DMS79 (cell line): Measurements from ENCODE around the gene KIAA1328.
A peak's percentile ranks its signal among the peaks of the same experiment; 100 is the strongest.
"Not testable (repeated sequence)": the region's sequence is repeated elsewhere in the genome, so short reads cannot be mapped to it uniquely, and the experiment has no call there.

Experiments used
- DNase-seq: peaks from one replicate; lab custom pipeline; 2025; lab: John Stamatoyannopoulos, UW

The KIAA1328 gene

DNA sequence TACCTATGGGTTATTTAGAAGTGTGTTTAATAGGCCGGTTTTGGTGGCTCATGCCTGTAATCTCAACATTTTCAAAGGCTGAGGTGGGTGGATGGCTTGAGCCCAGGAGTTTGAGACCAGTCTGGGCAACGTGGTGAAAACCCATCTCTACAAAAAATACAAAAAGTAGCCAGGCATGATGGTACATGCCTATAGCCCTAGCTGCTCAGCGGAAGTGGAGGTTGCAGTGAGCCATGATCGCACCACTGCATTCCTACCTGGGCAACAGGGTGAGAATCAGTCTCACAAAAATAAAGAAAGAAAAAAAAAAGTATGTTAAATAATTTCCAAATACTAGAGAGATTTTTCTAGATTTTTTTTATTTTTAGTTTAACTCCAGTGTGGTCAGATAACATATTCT is 316.0 kb downstream of the KIAA1328 start:
- DNase-seq = no peak

DNA sequence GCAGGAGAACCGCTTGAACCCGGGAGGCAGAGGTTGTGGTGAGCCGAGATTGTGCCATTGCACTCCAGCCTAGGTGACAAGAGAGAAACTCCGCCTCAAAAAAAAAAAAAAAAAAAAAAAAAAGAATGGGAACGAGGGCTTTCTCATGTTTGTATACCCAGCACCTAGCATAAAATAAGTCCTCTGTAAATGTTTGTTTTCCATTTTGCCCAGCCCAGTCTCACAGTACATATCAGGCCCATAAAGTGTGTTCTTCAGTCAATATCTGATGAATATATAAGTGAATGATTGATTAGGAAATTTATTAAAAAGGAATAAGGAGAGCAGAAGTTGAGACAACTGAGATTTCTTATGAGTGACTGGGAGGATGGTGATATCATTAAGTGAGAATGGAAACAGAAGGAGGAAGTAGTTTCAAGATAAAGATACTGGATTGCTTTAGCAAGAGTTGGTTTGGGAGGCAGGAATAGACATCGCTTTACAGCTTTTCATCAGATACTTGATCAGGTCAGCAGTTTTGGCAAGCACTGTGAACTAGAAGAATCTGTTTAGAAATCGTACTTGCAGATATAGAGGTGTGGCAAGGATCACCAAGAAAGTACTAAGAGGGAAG is 327.5 kb downstream of the KIAA1328 start:
- DNase-seq = no peak

DNA sequence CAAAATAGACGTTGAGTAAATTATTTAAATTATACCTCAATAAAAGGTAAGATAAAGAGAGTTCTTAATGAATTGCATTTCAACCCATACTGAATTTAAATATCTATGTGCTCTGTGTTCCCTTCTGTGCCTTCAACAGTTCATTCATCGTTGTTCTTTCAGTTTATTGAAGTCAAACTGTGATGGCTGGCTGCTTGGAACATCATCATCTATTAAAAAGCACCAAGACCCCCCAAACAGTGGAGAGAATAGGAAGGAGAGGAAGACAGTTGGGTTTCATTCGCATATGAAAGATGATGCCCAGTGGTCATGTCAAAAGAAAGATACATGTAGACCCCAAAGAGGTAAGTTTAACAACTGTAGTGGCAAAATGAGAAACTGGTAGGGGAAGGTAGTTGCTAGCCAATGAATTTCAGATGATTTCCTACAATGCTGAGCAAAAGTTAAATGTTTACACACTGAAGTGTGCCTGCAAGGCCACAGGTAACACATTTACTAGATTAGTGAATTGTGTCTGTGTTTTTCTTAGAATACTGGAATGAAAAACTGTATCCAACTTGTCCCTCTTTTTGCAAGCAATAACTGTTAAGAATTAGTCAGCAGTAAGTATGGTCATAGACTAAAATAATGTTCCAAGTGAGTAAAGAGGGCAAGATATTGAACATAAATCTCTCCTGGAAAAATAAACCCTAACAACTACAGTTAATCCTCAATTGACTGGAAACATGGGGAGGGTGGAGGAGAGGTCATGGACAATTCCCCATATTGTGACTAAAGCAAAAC is 331.3 kb downstream of the KIAA1328 start:
- DNase-seq = no peak

DNA sequence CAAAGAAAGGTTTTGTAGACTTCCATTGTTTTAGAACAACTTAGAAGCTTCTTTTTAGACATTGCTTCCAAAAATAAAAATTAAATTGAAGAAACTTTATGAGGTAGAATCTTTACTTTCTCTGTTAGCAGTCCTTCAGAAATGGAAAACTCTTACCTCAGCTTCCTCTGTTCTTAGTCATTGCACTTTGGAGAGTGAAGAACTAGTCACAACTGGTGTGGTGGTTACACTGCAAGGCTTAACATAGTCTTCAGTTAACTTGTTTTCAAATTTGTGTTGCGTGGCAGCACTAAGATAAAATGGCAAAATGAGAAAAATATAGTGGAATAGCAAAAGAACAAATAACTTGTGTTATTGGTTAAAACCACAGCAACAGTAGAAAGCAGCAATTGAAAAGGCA is 332.6 kb downstream of the KIAA1328 start:
- DNase-seq = no peak

DNA sequence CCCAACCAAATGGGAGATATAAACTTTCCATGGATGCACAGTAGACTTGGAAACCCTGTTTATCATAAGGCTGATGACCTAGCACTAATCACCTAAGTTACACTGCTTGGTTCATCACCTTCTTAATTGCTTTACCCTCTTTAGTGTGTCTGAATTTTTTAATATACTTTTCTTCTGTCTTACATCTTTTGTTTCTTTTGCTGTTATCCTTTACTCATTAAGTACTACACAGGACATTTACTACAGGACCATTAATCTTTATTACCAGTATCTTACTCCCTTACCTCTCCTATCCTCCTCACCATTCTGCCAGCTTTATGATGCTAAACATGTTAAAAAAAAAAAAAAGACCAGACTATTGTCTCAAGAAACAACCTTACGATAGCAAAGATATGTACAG is 333.6 kb downstream of the KIAA1328 start:
- DNase-seq = no peak

DNA sequence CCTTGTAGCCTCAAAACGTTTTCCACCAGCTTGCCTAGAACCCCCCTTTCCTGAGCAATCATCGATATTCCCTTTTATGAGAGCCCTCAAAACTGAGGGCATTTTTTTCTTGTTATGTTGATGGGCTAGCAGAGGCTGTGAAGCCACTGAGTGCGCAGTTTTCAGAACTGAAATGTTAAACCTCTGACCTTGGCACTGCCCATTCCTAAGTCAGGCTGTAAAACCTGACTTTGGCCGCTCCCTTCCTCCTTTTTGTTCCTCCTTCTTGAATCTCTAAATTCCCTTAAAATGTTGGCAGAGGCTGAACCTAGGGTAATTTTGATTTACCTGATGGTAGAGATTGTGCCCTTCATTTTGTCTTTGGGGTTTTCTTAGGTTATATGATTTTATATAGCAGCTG is 334.2 kb downstream of the KIAA1328 start:
- DNase-seq = no peak

DNA sequence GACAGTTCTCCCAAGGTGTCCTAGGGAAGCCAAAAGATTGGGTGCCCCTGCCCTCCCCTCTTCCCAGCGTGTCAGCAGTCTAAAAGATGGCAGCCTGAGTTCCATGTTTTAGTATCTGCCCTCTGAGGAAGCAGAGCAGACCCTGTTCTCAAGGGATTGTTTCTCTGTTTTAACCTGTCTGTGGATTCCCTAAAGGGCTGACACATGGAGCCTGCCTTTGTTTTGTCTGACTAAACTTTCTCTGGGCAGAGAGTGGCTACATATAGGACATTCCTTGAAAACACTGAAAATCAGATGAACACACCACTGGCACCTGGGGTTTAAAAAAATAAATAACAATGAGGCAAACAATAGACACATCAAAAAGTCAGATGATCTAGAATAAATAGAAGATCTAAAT is 337.6 kb downstream of the KIAA1328 start:
- no peak for DNase-seq

DNA sequence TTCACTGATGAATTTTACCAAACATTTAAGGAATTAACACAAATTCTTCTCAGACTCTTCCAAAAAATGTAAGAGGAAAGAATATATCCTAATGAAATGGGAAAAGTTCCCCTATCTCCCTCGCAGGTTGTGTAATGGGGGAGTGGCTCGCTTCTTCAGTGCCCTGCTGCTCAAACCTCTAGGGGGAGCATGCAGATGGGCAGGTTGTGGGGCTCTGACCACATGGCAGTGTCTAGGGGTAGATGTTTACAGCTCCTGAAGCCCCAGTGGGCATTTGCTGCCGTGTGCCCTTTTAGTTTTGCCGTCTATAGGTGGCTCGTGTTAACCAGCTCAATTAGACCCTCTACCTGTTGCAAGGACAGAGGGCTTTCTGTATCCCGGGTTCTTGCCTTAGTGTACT is 338.0 kb downstream of the KIAA1328 start:
- not testable (repeated sequence) for DNase-seq

DNA sequence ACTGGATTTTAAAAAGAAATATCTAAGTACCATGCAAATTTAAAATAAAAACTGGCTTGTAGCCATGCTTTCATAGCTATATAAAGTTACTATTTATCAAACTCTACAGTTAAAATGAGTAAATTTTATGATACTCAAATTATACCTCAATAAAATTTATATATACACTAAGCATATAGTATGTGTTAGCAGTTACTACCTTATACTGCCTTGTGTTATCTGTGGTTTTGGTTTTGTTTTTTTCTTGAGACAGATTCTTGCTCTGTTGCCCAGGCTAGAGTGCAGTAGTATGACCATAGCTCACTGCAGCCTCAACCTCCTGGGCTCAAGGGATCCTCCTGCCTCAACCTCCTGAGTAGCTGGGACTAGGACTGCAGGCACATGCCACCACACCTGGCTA is 342.1 kb downstream of the KIAA1328 start:
- no peak for DNase-seq

DNA sequence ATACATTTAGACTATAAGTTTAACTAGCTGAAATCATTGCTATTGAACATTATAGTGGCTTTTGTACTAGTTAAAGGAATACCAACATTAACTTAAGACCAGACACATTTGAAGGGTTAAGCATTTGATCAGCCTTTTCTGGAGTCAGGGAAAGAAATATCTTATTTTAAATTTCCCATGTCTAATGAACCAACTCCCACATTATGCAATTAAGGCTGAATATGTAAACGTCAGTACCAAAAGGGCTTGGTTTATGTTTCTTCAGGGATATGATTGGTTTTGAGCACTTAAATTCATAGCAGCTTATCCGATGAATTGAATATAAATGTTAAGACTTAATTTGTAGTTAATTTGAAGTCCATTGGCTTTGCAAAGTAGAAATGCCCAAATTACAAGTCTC is 344.5 kb downstream of the KIAA1328 start:
- no peak for DNase-seq

DNA sequence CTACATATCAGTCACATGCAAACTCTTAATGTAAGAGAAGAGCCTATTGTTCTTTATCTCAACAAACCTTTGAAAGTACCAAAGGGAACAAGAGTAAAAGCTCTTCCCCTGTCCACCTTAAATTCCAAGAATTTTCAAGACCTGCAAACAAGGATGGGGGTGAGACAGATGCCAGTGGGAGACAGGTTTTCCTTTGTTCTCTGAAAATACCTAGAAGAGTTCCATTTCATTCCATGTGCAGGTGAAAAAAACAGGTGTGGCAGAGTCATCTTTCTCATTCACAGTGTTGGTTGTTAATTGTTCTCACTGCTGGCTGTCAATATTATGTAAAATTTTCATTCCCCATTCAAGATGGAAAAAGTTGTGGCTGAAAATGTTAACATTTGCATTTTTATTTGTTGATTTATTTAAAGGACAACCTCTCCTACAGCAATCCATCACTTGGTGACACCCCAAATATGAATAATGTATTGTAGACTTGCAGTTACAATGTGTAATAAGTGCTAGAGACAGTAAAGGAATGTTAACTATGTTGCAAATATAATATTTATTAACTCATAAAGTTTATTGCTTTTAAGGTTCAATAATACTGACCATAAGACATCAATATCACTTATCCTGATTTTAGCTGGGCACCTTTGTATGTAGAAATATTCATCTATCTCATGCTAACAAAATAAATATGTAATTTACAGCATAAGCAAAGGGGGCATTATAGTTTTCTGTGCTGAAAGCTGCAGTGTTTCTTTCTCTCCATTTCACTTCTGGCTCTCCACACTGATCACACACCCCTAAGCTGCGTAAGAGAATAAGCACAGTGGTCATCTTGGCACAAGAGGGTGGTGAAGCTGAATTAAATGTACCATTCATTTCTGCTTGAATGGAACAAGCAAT is 347.0 kb downstream of the KIAA1328 start:
- DNase-seq = peak; percentile 3

DNA sequence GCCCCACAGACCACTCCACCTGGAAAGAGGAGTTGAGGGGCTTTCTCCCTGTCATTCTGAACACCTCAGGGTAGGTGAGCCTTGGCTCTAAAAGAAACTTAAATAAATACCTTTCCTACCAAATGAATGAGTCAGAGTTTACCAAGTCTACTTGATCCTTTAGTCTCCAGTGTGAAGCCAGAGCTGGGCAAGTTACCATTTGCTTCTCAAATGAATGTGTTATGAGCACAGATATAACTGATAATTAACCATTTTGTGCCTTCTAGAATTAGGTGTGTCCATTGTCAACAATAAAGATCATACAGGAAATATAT is 347.7 kb downstream of the KIAA1328 start:
- no peak for DNase-seq

DNA sequence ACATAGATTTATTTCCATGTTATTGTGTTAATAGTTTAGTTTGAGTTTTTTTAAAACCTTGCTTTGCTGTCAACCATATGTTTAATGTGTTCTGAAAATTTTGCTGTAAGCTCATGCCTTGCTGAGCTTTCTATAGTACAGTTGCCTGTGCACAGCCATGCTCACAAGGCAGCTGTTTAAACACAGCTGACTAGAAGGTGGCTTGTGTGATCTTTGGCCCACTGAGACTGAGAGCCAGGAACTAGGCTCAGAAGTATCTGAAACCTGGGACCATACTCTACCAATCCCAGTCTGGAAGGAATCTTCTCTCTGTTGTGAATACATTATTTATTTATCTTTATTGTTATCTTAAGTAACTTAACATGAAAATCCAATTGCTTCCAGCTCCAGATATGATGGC is 350.5 kb downstream of the KIAA1328 start:
- no peak for DNase-seq

DNA sequence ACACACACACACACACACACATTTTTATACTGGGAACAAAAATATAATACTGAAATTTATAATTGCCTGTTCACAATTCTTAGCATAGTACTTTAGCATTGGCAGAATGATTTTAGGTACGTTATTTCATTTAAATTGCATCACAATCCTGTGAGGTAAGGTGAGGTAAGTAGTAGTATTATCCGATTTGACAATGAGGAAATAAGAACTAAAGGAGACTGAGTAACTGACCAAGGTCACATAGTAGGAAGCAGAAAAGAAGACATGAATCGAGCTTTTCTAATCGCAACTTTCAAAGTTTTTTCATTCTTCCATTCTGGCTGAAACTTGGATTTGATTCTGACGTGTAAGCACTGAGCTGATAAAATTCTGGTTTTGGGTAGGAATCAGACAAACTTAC is 351.2 kb downstream of the KIAA1328 start:
- no peak for DNase-seq

DNA sequence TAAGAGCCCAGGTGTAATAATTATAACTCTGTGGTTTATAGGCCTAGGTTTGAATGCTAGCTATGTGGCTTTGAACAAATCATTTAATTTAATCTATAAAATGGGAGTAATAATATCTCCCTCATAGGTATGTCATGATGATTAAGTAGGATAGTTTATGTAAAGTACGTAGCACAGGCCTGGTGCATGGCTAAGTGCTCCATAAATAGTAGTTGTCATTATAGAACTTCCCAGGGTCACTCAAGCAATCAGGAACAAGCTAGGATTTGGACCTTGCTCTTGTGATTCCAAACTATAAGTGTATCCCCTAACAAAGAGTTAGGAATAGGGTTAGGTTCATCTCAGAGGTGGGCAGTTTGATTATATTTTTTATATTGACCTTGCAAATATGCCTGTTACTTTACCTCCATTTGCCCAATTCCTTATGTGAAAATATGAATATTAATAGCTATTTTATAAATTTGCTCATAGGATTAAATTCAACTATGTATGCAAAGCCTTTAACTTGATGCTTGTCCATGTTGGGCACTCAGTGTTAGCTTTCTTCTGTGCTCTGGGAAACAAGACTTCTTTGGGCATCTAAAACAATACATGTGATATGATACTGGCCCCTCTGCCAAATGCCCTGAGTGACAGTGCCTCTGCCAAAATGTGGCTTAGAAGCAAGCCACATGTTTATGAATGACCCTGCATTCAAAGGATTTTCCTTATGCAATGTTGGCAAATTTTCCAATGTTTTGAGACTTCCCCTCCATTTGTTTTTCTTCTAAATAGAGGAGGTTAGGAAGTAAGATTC is 353.6 kb downstream of the KIAA1328 start:
- DNase-seq = no peak

DNA sequence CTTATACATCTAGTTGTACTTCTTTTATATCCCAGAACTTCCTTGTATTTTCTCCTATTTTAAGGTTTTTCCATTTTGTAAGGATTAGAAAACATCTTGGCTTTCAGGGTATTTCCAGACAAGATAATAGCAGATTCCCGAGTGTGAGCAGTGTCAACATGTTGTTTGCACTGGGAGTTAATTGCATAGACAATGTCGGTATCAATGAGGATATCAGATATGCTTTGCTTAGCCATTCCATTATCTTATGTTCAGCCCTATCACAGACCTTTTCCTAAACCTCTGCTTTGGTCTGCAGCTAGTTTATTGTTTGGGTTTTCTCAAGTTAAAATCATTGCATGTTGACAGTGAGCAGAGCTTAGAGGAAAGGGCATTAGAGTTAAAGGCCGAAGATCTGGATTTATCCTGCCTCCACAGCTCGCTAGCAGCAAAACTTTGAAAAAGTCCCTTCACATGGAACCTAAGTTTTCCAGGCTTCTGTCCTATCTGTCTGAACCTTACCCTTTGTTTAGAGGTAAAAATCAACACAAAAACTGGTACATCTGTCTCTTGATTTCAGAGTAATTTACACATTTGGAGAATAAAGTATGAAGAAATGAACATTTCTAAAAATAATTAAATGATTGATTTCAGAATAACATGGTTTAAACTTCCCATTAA is 355.4 kb downstream of the KIAA1328 start:
- no peak for DNase-seq

DNA sequence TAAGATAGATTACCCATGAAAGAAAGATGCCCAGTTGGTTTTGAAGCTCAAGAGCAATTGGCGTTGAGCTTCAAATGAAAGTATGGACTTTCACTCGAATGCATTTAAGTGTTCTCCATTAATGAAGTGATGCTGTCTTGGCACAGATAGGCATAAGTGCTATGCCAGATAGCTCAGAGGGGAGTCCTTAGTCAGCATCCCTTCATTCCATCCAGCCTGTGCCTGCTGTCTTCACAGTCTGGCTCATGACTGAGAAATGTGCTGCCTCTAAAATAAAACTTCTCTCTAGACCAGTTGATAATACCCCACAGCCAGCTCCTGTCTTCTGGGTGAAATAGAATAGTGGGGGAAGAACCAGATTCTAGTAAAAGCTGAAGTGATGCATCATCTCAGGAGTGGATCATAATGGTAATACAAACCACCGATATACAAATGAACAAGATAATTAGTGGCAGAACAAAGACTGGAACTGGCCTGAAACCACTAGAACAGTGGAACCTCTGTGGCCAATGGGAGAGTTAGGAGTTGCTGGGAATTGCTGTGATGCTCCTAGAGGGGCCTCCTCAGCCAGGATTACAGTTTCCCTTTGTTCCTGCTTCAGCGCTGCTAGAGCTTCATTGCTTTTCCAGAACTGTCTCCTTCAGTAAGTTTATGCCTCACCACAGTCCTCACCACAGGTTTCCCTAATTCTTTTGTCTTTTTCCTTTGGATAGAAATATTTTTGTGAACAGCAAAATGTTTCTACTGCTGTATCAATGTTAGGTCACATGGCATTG is 359.3 kb downstream of the KIAA1328 start:
- DNase-seq = no peak

DNA sequence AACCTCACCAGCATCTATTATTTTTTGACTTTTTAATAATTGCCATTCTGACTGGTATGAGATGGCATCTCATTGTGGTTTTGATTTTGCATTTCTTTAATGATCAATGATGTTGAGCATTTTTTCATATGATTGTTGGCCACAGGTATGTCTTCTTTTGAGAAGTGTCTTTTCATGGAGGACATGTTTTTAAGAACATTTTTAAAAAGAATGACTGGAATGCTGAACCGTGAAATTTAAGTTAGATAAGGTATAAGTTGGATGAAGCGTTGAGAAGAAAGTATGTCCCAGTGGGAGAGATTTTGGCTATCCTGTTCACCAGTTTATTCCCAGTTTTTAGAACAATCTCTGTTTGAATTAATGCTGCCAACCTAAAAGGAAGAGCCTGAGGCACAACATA is 370.8 kb downstream of the KIAA1328 start:
- DNase-seq = no peak

DNA sequence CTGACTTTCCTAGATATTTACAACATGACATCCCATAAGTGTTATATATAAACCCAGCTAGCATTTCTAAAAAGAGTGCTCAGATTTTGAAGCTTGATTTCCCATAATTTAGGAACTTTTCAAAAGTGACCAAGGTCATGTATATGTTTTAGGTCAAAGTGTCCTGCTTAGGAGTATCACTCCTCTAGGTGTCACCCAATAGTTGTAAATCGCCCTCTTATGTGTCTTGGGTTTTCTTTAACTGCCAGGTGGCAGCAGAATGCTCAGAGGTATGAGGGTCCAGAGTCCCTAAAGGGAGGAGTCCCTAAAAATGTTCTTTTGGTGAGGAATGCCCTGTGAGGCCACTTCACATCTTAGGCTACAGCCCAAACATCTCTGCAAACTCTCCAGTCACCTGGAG is 378.4 kb downstream of the KIAA1328 start:
- DNase-seq = no peak

DNA sequence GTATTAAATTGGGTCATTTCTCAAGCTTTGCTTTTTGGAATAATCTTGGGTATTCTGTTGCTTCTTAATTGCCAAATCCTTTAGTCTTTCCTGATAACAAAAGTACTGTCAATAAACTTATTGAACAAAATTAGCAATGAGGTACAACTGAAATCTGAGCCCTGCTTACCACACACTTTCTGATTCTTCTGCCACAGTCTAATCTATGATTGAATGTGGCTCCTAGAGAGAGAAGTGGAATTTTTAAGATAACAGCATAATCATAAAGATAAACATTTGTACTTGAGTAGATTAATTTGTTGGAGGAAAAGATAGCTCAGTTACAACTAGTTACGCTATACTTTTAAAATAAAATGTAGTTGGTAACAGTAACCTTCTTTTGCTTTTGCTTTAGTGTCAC is 381.9 kb downstream of the KIAA1328 start:
- no peak for DNase-seq

DNA sequence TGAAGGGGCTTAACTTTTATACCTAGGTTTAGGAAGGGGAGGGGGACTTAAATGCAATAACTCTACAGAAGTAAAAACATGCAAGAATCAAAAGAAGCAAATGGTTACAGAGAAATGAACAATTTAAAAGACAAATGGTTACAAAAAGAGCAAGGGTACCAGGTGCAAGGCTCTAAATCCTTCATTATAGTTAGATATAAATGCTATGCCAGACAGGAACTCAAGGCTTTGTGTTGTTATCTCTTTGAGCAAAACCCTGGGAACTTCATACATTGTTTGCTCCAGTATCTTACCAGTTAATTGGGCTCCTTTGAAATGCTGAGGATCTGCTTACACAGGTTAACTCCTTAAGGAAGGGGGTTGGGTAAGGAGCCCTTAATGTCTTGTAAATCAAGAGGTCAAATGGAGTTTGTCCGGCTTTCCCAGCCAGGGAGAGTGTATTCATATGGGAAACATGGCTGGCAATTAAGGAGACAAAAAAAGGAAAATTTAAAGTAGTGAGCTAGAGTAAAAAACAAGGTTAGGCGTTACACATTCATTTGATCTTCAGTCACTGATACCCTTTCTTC is 389.2 kb downstream of the KIAA1328 start:
- no peak for DNase-seq
